Neural cell (in vitro differentiated cells): ENCODE results near the gene WDFY1. TPM values are rescaled to one million over a fixed set of nuclear protein-coding genes. Genes with fewer than 3 reads are reported as not detected.
"Not testable (repeated sequence)": the region's sequence is repeated elsewhere in the genome, so short reads cannot be mapped to it uniquely, and the experiment has no call there.

ENCODE experiments used
- H2AFZ ChIP-seq: fragments of 200-600, 300-800 bp; sonication (generic), shearing (Covaris generic); 2 replicates; pipeline ENCODE4 v1.6.0; 2014; ENCODE audit warnings: low read depth, mild to moderate bottlenecking, antibody characterized with exemption, low read length, moderate library complexity
- H3F3A ChIP-seq: fragments of 200-600 bp; shearing (Covaris generic); 2 replicates; pipeline ENCODE4 v1.6.1; 2016; ENCODE audit warnings: mild to moderate bottlenecking, moderate library complexity, mixed read lengths, antibody characterized with exemption, low read length; ENCODE audit not compliant: insufficient read depth, poor library complexity, severe bottlenecking
- H3K27ac ChIP-seq: fragments of 200-600, 300-800 bp; sonication (generic), shearing (Covaris generic); 2 replicates; pipeline ENCODE4 v1.5.1; 2014; ENCODE audit warnings: mild to moderate bottlenecking, low read length, moderate library complexity
- H3K27me3 ChIP-seq: fragments of 300-800, 200-600 bp; sonication (generic), shearing (Covaris generic); 2 replicates; pipeline ENCODE4 v1.6.0; 2014; ENCODE audit warnings: mild to moderate bottlenecking, low read depth, low read length, moderate library complexity; ENCODE audit not compliant: insufficient read depth
- H3K36me3 ChIP-seq: fragments of 300-800, 200-600 bp; sonication (generic), shearing (Covaris generic); 2 replicates; pipeline ENCODE4 v1.5.1; 2014; ENCODE audit warnings: mild to moderate bottlenecking, antibody characterized with exemption, low read length, moderate library complexity; ENCODE audit not compliant: insufficient read depth
- H3K4me2 ChIP-seq: fragments of 300-800, 200-600 bp; sonication (generic), shearing (Covaris generic); 2 replicates; pipeline ENCODE4 v1.6.0; 2014; ENCODE audit warnings: mild to moderate bottlenecking, low read length
- H3K4me3 ChIP-seq: fragments of 300-800, 200-600 bp; sonication (generic), shearing (Covaris generic); 2 replicates; pipeline ENCODE4 v1.5.1; 2014; ENCODE audit warnings: mild to moderate bottlenecking, low read length, moderate library complexity
- H3K79me2 ChIP-seq: fragments of 200-600 bp; shearing (Covaris generic); replicated peaks from 2 replicates; pipeline ENCODE4 v1.6.0; 2014; ENCODE audit warnings: mild to moderate bottlenecking, low read length, moderate library complexity; ENCODE audit not compliant: insufficient read depth
- H3K9ac ChIP-seq: fragments of 300-800, 200-600 bp; sonication (generic), shearing (Covaris generic); 2 replicates; pipeline ENCODE4 v1.6.1; 2016; ENCODE audit warnings: mild to moderate bottlenecking, low read length, mixed read lengths
- H3K9me2 ChIP-seq: fragments of 200-600 bp; shearing (Covaris generic); 2 replicates; pipeline ENCODE4 v1.6.1; 2016; ENCODE audit warnings: mild to moderate bottlenecking, low read length, mixed read lengths; ENCODE audit not compliant: insufficient read depth
- H3K9me3 ChIP-seq: fragments of 200-600, 300-800 bp; sonication (generic), shearing (Covaris generic); 2 replicates; pipeline ENCODE4 v1.6.1; 2016; ENCODE audit warnings: mild to moderate bottlenecking, mixed run types, low read length, moderate library complexity, mixed read lengths
- H4K20me1 ChIP-seq: fragments of 200-600 bp; shearing (Covaris generic); 2 replicates; pipeline ENCODE4 v1.6.1; 2016; ENCODE audit warnings: mild to moderate bottlenecking, mixed run types; ENCODE audit not compliant: insufficient read depth
- EP300 ChIP-seq: fragments of 450-650 bp; conservative IDR thresholded peaks from 2 replicates; pipeline ENCODE4 v1.6.1; 2014; ENCODE audit warnings: antibody characterized with exemption, mild to moderate bottlenecking, moderate library complexity; ENCODE audit not compliant: poor library complexity, severe bottlenecking
- EZH2 ChIP-seq: fragments of 200-600, 300-800 bp; shearing (Covaris generic), sonication (generic); IDR thresholded peaks from 2 replicates; pipeline ENCODE4 v1.6.1; 2014; ENCODE audit warnings: antibody characterized with exemption, low read length, borderline replicate concordance, mild to moderate bottlenecking; ENCODE audit not compliant: insufficient read depth, poor library complexity, severe bottlenecking
- MXI1 ChIP-seq: fragments of 450-650 bp; conservative IDR thresholded peaks from 2 replicates; pipeline ENCODE4 v1.6.1; 2014; ENCODE audit warnings: antibody characterized with exemption, mild to moderate bottlenecking; ENCODE audit not compliant: poor library complexity, severe bottlenecking
- POLR2AphosphoS5 ChIP-seq: IDR thresholded peaks from 2 replicates; pipeline ENCODE4 v1.6.1; 2012
- RAD21 ChIP-seq: fragments of 450-650 bp; conservative IDR thresholded peaks from 2 replicates; pipeline ENCODE4 v1.6.1; 2014; ENCODE audit warnings: antibody characterized with exemption, mild to moderate bottlenecking, moderate library complexity
- SMC3 ChIP-seq: fragments of 450-650 bp; conservative IDR thresholded peaks from 2 replicates; pipeline ENCODE4 v1.6.1; 2014; ENCODE audit warnings: antibody characterized with exemption, mild to moderate bottlenecking, moderate library complexity; ENCODE audit not compliant: poor library complexity
- TAF1 ChIP-seq: IDR thresholded peaks from 2 replicates; pipeline ENCODE4 v1.6.1; 2012; ENCODE audit warnings: low read depth
- polyA plus RNA-seq: library from polyadenylated mRNA; depleted of rRNA; stranded (reverse); fragments of >200 nt; gene quantifications from 2 replicates; pipeline ENCODE4 v1.2.3, GENCODE V29; 2014
- TF ChIP-seq, protein P1 (sequence below): fragments of 450-650 bp; IDR thresholded peaks from 2 replicates; pipeline ENCODE4 v1.5.1; 2014; ENCODE audit warnings: antibody characterized with exemption, mild to moderate bottlenecking, moderate library complexity; ENCODE audit not compliant: poor library complexity, severe bottlenecking

Gene WDFY1
- polyA plus RNA-seq, 1 donor from 2014 or later: 49.4 TPM

DNA sequence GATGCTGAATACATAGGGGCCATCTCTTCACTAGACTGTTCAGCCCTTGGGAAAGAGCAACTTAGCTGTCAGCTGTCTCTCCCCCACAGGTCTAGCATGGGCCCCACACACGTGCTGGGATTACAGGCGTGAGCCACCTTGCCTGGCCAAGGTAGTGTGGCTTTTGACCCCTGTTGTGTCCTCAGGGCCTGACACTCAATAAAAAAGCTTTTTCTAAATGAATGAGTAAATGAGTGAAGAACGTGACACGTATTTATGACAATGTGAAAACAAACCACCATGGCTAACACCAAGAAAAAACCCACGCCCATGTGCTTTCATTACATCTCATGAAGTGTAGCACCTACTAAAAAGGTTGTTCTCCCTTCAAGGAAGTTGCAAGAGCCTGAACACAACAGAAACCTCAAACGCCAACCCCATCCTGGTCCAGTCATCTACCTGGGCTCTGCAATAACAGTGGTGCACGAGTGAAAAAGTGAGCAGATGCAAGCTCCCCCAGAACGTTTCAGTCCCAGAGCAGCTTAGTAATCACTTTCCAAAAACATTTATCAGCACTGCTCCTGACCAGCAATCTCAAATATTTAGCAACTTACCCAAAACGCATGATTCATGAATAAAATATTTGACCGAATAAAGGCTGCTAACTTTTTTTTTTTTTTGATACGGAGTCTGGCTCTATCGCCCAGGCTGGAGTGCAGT is 3.4 kb downstream of the WDFY1 start:
- no peak overlapping the region for H2AFZ ChIP-seq
- no peaks in the 10 kb centered on the region for H3K36me3 ChIP-seq
- no peaks in the 10 kb centered on the region for H3K9me3 ChIP-seq
- H3F3A ChIP-seq: no peaks in the 10 kb centered on the region
- H3K9me2 ChIP-seq: no peaks in the 10 kb centered on the region
- H3K27me3 ChIP-seq: no peaks in the 10 kb centered on the region
- TF ChIP-seq EP300 (no peak), POLR2AphosphoS5 (no peak), SMC3 (no peak), RAD21 (no peak), EZH2 (no peak), TAF1 (no peak), MXI1 (no peak)
- H3K4me2 ChIP-seq: no peak overlapping the region
- H4K20me1 ChIP-seq: no peaks in the 10 kb centered on the region
- H3K9ac ChIP-seq: no peak overlapping the region
- H3K27ac ChIP-seq: no peak overlapping the region
- H3K79me2 ChIP-seq: peaks cover 19% of the 10 kb centered on the region
- H3K4me3 ChIP-seq: no peak overlapping the region

DNA sequence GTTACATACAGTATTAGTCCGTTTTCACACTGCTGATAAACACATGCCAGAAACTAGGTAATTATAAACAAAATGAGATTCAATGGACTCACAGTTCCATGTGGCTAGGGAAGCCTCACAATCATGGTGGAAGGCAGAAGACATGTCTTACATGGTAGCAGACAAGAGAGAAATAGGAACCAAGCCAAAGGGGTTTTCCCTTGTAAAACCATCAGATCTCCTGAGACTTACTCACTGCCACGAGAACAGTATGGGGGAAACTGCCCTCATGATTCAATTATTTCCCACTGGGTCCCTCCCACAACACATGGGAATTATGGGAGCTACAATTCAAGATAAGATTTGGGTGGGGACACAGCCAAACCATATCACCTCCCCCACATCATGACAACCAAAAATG is 5.7 kb downstream of the WDFY1 start:
- H2AFZ ChIP-seq, H3K4me3 ChIP-seq, H3K27ac ChIP-seq, H3F3A ChIP-seq, H3K9ac ChIP-seq, H3K36me3 ChIP-seq, H3K9me3 ChIP-seq, H3K27me3 ChIP-seq, H4K20me1 ChIP-seq, H3K9me2 ChIP-seq, H3K4me2 ChIP-seq: not testable (repeated sequence)
- H3K79me2 ChIP-seq: peaks cover 13% of the 10 kb centered on the region

DNA sequence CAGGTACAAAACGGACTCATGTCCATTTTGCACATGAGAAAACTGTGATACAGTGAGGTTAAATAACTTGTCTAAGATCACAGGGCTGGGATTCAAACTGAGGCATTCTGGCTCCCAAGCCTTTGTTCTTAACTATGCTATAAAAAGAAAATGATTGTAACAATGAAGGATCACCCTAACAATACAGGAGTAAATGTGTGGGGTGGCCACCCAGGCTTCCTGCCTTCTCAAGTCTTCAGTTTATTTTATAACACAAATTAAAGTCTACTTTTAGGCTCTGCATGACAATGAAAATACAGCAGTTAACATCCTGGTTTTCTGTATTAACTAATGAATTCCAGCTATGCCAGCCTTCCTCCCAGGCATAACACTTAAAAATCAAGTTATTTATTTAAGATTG is 7.6 kb downstream of the WDFY1 start:
- Histone ChIP-seq H3K79me2 (peaks cover 2% of the 10 kb centered on the region), H3K9me3 (no peaks in the 10 kb centered on the region), H4K20me1 (no peaks in the 10 kb centered on the region), H3K27ac (no peak overlapping the region), H2AFZ (no peak overlapping the region), H3K27me3 (no peaks in the 10 kb centered on the region), H3K4me2 (no peak overlapping the region), H3F3A (no peaks in the 10 kb centered on the region), H3K4me3 (no peak overlapping the region), H3K36me3 (no peaks in the 10 kb centered on the region), H3K9ac (no peak overlapping the region), H3K9me2 (no peaks in the 10 kb centered on the region)
- TF ChIP-seq, protein P1, sequence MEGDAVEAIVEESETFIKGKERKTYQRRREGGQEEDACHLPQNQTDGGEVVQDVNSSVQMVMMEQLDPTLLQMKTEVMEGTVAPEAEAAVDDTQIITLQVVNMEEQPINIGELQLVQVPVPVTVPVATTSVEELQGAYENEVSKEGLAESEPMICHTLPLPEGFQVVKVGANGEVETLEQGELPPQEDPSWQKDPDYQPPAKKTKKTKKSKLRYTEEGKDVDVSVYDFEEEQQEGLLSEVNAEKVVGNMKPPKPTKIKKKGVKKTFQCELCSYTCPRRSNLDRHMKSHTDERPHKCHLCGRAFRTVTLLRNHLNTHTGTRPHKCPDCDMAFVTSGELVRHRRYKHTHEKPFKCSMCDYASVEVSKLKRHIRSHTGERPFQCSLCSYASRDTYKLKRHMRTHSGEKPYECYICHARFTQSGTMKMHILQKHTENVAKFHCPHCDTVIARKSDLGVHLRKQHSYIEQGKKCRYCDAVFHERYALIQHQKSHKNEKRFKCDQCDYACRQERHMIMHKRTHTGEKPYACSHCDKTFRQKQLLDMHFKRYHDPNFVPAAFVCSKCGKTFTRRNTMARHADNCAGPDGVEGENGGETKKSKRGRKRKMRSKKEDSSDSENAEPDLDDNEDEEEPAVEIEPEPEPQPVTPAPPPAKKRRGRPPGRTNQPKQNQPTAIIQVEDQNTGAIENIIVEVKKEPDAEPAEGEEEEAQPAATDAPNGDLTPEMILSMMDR: no peak
- no peak for TF ChIP-seq POLR2AphosphoS5
- TF ChIP-seq SMC3: no peak
- TF ChIP-seq EP300: no peak
